ENCODE measurements around the gene ZNF587.
A peak's percentile ranks its signal among the peaks of the same experiment; 100 is the strongest.
"Not testable (repeated sequence)": the region's sequence is repeated elsewhere in the genome, so short reads cannot be mapped to it uniquely, and the experiment has no call there.

ZNF587 gene

GRCh38 chr19:57887195-57887941 lies 37.7 kb downstream of the ZNF587 start:
- DNase-seq (ENCODE audit: low read depth): no peak

DNA sequence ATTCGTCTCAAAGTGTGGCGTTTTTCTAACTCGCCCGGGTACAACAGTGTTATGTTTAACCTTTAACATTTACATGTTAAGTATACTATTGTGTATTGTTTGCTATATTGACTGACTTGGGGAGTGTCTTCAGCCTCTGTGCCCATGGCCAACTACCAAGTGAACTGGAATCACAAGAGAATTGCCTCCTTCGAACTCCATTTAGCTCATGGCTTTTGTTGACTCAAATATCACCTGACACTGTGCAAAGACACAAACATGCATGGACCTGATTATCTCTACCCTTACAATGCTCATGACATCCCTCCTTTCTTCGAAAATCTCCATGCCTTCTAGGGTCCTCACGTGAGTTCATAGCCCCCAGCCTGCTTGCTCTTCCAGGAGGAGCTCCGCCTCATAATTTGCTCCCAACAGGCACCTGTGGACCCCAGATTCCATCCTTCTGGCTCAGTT lies 38.5 kb downstream of the ZNF587 start:
- no peak for DNase-seq (ENCODE audit: low read depth)

GRCh38 chr19:57888560-57889231 lies 39.0 kb downstream of the ZNF587 start, which contains the start of gene ZNF814:
Gene ZNF814 (minus strand): TSS chr19:57889037. CDS start chr19:57888802, 235 bp downstream.
- DNase-seq (ENCODE audit: low read depth): peak; percentile 61

DNA sequence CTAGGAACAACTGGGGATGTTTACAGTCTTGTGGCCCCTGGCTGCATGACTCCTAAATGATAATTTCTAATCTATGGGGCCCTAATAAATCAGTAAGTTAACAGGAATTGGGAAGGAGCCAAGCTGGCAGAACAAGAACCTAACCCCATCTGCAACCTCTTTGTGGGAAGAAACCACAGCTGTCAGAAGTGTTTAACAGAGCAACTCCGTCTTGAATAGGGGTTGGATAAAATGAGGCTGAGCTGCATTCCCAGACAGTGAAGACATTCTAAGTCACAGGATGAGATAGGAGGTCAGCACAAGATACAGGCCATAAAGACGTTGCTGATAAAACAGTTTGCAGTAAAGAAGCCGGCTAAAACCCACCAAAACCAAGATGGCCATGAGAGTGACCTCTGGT lies 41.0 kb downstream of the ZNF587 start:
- not testable (repeated sequence) for DNase-seq (ENCODE audit: low read depth)

DNA sequence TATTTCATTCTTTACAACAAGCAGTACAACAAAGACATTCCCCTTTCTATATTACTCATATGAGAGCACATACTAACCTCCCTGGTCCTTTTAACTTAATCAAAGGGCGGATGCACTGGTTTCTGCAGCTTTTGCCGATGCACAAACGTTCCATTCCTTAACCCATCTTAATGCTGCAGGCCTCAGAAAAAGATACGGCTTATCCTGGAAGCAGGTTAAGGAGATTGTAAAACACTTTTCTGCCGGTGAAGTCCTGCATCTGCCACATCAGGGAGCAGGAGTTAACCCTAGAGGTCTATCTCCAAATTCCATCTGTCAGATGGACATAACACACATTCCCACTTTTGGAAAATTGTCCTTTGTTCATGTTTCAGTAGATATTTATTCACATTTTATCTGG lies 50.7 kb downstream of the ZNF587 start:
- DNase-seq (ENCODE audit: low read depth): no peak

DNA sequence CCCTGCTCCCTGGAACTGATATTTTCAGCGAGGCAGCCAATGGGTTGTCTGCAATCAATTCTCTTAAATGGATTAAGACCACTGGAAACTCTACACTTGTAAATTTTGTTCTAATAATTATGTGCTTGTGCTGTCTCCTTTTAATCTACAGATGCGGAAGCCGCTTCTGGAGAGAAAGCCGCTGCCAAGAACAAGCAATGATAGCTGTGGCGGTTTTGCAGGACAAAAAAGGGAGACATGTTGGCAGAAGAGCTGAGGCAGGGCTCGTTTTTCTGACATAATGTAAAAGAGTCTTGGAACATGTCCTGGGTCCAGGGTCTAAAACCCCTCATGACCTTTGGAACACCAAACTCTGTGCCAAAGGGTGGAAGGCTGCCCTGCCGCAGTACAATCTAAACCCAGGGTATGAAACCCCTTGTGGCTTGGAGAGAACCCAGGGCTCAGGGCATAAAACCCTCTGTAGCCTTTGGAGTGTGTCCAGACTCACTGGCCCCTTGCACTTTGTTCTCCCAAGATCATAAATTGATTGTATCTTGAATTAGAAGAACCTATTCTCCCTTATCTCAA lies 54.0 kb downstream of the ZNF587 start:
- no peak for DNase-seq (ENCODE audit: low read depth)

- DNase-seq (ENCODE audit: low read depth): no peak
Observed at GRCh38 chr19:57905258-57905657, 55.6 kb downstream of the ZNF587 start.

DNA sequence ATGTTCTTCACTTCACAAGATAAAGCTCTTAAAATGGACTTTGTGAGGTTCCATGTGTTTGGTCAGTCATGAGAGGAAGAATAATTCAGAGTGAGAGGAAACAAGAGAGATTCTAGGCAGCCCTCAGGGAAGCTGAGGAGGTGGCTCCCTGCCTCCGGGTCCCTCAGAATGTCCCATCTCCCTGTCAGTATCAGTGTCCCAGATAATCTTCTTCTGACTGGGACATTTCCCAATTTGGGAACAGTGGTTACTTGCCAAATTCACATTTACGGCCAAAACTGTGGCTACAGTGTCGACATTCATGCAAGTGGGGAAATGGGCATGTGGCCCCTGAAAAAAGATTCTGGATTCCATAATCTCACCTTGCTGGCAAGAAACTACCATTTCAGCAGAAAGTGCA lies 57.7 kb downstream of the ZNF587 start:
- DNase-seq (ENCODE audit: low read depth): no peak

DNA sequence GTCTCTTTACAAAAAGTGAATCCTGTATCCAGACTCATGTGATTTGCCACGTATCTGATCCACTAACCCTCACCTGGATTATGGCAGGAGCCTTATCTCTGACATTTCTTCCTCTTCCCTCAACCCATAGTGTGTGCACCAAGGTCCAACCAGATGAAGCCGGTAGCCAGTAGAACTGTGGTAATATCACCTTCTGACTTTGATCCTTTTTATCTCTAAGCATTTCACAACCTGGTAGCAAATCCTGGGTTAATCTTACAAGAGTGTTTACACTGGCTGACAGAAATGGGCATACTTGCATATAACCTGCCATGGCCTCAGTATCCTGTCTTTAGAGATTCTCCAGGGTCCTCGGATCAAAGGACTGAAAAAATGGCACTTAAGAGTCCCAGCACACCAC lies 64.9 kb downstream of the ZNF587 start:
- no peak for DNase-seq (ENCODE audit: low read depth)
